Panc1 (cell line): ENCODE data around the gene MTUS2. TPM values are rescaled to one million over a fixed set of nuclear protein-coding genes. Genes with fewer than 3 reads are reported as not detected.

Source experiments
- ATAC-seq: fragments of 200-7000 bp; cut with Tn5 transposase; 2 replicates; pipeline ENCODE4 v1.9.1; 2020; ENCODE audit warnings: mild to moderate bottlenecking, moderate library complexity
- BruUV-seq: library from RNA; stranded (reverse); fragments of 400-500 nt; replicated peaks from 2 replicates; lab custom pipeline; 2021; lab: Mats Ljungman, UMichigan
- CTCF ChIA-PET: fragments of 300-600 bp; sonication (Branson Sonifier 250); formaldehyde crosslinking; loops from one replicate; lab custom pipeline; 2022; ENCODE audit warnings: antibody characterized with exemption; lab: Charles Lee
- POLR2A ChIA-PET: fragments of 300-600 bp; sonication (Branson Sonifier 250); formaldehyde crosslinking; loops from one replicate; lab custom pipeline; 2022; ENCODE audit warnings: antibody characterized with exemption; lab: Charles Lee
- DNase-seq: peaks from one replicate; pipeline ENCODE4 v3.0.0-alpha.2; 2010; ENCODE audit warnings: low read depth, low spot score
- H3K27ac ChIP-seq: 2 replicates; pipeline ENCODE4 v1.5.1; 2011; ENCODE audit warnings: mild to moderate bottlenecking, low read length, inconsistent platforms
- H3K27me3 ChIP-seq: fragments of 200-500 bp; sonication (Bioruptor generic); 2 replicates; pipeline ENCODE4 v1.6.0; 2014; ENCODE audit warnings: low read length, inconsistent platforms; ENCODE audit not compliant: control insufficient read depth, insufficient read depth
- H3K36me3 ChIP-seq: fragments of 200-500 bp; sonication (Bioruptor generic); 2 replicates; pipeline ENCODE4 v1.5.1; 2014; ENCODE audit warnings: inconsistent platforms, mild to moderate bottlenecking, low read length, moderate library complexity; ENCODE audit not compliant: control insufficient read depth, insufficient read depth
- H3K4me1 ChIP-seq: 2 replicates; pipeline ENCODE4 v1.5.1; 2011; ENCODE audit warnings: inconsistent platforms, mild to moderate bottlenecking, low read length, moderate library complexity; ENCODE audit not compliant: control insufficient read depth, insufficient read depth
- H3K4me3 ChIP-seq, 2 experiments: 2 replicates each; pipeline ENCODE4 v1.5.1; 2011 to 2012; ENCODE audit warnings: low read depth in 2 of 2, low read length in 2 of 2, mild to moderate bottlenecking in 2 of 2, inconsistent platforms in 1 of 2, moderate library complexity in 1 of 2
- H3K9me3 ChIP-seq: fragments of 200-500 bp; sonication (Bioruptor generic); 2 replicates; pipeline ENCODE4 v1.5.1; 2014; ENCODE audit warnings: low read depth, mild to moderate bottlenecking, inconsistent platforms, low read length, moderate library complexity; ENCODE audit not compliant: control insufficient read depth, insufficient read depth
- POLR2AphosphoS5 ChIP-seq: IDR thresholded peaks from 2 replicates; pipeline ENCODE4 v1.6.1; 2012; ENCODE audit warnings: mild to moderate bottlenecking, low read depth, low read length, moderate library complexity
- SIN3A ChIP-seq: IDR thresholded peaks from 2 replicates; pipeline ENCODE4 v1.6.1; 2012; ENCODE audit warnings: low read depth, mild to moderate bottlenecking, low read length, moderate library complexity, borderline replicate concordance; ENCODE audit not compliant: insufficient read depth
- TCF7L2 ChIP-seq: IDR thresholded peaks from 2 replicates; pipeline ENCODE4 v1.6.1; 2011; ENCODE audit warnings: mild to moderate bottlenecking, low read depth, low read length, inconsistent platforms
- in situ Hi-C: cut with HindIII; loops from 2 replicates; pipeline ENCODE4 v1.10.0; 2016; ENCODE audit warnings: low sequenced_read_pairs, low pct_unique_long_range_greater_than_20kb
- intact Hi-C: fragments of 100-400 bp; cut with micrococcal nuclease; formaldehyde crosslinking; loops from one replicate; pipeline ENCODE4 v1.10.0; 2022; ENCODE audit not compliant: unreplicated experiment
- total RNA-seq: library from RNA; stranded (reverse); gene quantifications from one replicate; pipeline ENCODE4 v1.2.1, GENCODE V29; 2021; ENCODE audit not compliant: unreplicated experiment
- TF ChIP-seq, protein P1 (sequence below), 2 experiments: IDR thresholded peaks; 2 replicates each; pipeline ENCODE4 v1.6.1; 2011 to 2012; ENCODE audit warnings: low read depth in 2 of 2, control low read depth in 1 of 2, low read length in 1 of 2, mild to moderate bottlenecking in 1 of 2, moderate library complexity in 1 of 2; ENCODE audit not compliant: insufficient read depth in 1 of 2
- TF ChIP-seq, protein P2 (sequence below): fragments of 450-650 bp; IDR thresholded peaks from 2 replicates; pipeline ENCODE4 v1.5.1; 2017; ENCODE audit warnings: mild to moderate bottlenecking

Gene MTUS2
- total RNA-seq, 1 experiment from 2014 or later, result 0.05 TPM

DNA sequence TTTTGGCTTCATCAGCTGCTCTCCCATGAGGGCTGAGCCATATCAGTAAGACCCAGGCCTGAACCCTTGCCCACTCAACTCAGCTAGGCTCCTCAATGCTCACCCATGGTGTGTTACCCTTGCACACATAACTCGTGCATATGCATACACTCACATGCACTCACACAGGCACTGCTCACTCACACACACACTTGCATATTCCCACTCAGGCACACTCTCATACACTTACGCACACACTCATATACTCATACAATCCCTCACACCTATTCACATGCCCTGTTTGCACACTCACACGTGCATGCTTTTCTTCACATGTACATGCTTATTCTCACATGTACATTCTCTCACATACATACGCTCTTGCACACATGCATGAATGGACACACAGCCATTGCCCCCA is 681.5 kb downstream of the MTUS2 start:
- no peaks in the 10 kb centered on the region for H3K9me3 ChIP-seq
- TF ChIP-seq TCF7L2, result no peak
- TF ChIP-seq, protein P1, sequence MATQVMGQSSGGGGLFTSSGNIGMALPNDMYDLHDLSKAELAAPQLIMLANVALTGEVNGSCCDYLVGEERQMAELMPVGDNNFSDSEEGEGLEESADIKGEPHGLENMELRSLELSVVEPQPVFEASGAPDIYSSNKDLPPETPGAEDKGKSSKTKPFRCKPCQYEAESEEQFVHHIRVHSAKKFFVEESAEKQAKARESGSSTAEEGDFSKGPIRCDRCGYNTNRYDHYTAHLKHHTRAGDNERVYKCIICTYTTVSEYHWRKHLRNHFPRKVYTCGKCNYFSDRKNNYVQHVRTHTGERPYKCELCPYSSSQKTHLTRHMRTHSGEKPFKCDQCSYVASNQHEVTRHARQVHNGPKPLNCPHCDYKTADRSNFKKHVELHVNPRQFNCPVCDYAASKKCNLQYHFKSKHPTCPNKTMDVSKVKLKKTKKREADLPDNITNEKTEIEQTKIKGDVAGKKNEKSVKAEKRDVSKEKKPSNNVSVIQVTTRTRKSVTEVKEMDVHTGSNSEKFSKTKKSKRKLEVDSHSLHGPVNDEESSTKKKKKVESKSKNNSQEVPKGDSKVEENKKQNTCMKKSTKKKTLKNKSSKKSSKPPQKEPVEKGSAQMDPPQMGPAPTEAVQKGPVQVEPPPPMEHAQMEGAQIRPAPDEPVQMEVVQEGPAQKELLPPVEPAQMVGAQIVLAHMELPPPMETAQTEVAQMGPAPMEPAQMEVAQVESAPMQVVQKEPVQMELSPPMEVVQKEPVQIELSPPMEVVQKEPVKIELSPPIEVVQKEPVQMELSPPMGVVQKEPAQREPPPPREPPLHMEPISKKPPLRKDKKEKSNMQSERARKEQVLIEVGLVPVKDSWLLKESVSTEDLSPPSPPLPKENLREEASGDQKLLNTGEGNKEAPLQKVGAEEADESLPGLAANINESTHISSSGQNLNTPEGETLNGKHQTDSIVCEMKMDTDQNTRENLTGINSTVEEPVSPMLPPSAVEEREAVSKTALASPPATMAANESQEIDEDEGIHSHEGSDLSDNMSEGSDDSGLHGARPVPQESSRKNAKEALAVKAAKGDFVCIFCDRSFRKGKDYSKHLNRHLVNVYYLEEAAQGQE (IDR thresholded peaks at IDR 0.05; ENCODE audit: insufficient read depth in 1 of 2, low read depth in 2 of 2, low read length in 1 of 2), result no peak
- no peak for TF ChIP-seq POLR2AphosphoS5
- TF ChIP-seq SIN3A, result no peak
- TF ChIP-seq, protein P2, sequence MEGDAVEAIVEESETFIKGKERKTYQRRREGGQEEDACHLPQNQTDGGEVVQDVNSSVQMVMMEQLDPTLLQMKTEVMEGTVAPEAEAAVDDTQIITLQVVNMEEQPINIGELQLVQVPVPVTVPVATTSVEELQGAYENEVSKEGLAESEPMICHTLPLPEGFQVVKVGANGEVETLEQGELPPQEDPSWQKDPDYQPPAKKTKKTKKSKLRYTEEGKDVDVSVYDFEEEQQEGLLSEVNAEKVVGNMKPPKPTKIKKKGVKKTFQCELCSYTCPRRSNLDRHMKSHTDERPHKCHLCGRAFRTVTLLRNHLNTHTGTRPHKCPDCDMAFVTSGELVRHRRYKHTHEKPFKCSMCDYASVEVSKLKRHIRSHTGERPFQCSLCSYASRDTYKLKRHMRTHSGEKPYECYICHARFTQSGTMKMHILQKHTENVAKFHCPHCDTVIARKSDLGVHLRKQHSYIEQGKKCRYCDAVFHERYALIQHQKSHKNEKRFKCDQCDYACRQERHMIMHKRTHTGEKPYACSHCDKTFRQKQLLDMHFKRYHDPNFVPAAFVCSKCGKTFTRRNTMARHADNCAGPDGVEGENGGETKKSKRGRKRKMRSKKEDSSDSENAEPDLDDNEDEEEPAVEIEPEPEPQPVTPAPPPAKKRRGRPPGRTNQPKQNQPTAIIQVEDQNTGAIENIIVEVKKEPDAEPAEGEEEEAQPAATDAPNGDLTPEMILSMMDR, result no peak
- intact Hi-C loops, result no loop called here
- in situ Hi-C loops, result no loop called here
- H3K4me3 ChIP-seq, result no peak overlapping the region
- no peak for ATAC-seq
- H3K36me3 ChIP-seq, result no peaks in the 10 kb centered on the region
- POLR2A ChIA-PET, result no interaction called here
- CTCF ChIA-PET, result no interaction called here
- BruUV-seq, result no TSS peak
- no peaks in the 10 kb centered on the region for H3K27me3 ChIP-seq
- no peak for DNase-seq
- no peaks in the 10 kb centered on the region for H3K4me1 ChIP-seq
- H3K27ac ChIP-seq, result no peak overlapping the region

DNA sequence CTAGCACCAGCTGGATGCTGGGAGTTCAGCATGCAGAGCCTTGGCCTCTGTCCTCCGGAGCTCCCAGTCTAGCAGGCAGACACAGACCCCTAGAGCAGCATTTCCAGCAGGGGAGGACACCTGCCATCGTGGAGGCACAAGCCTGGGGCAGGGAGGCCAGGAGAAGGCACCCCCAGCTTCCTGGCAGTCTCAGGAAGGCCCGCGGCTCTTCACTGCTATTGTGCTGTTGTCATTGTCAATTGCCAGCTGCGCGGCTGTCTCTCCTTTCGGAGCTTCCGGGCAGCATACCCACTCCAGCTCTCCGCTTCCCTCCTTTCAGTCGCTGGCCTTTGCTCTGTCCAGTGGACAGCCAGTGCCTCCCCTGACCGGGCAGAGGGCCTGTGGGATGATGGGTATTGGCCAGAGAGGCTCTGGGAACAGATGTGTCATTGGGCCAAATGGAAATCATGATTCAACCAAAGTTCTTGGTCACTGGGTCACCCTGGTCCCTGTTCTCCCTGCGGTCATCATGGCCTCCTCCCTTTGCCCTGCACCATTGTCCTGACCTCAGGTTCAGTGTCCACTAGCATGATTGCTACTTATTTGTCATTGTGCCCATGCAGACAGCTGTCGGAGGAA is 682.4 kb downstream of the MTUS2 start:
- POLR2A ChIA-PET, result no interaction called here
- no TSS peak for BruUV-seq
- Histone ChIP-seq H3K4me3 (no peak overlapping the region), H3K27ac (no peak overlapping the region), H3K36me3 (no peaks in the 10 kb centered on the region), H3K4me1 (no peaks in the 10 kb centered on the region), H3K27me3 (no peaks in the 10 kb centered on the region), H3K9me3 (no peaks in the 10 kb centered on the region)
- DNase-seq (no peak), ATAC-seq (no peak)
- in situ Hi-C loops (no loop called here), intact Hi-C loops (no loop called here)
- CTCF ChIA-PET, result no interaction called here
- TF ChIP-seq, protein P1 (IDR thresholded peaks at IDR 0.05; ENCODE audit: insufficient read depth in 1 of 2, low read depth in 2 of 2, low read length in 1 of 2), result no peak
- TF ChIP-seq, protein P2, result no peak
- TF ChIP-seq SIN3A (no peak), TCF7L2 (no peak), POLR2AphosphoS5 (no peak)
